Measurements from ENCODE around the gene HNRNPUL1. TPM values are rescaled to one million over a fixed set of nuclear protein-coding genes. Genes with fewer than 3 reads are reported as not detected.

Gene HNRNPUL1
- total RNA-seq, 1 donor from 2014 or later: 256 TPM

- H3K27ac Mint-ChIP-seq: peak within 1 kb of the TSS; percentile 99
- peak; percentile 76 for DNase-seq (ENCODE audit: low spot score, unreplicated experiment)
- H3K9me3 Mint-ChIP-seq (ENCODE audit: low read depth): no peaks in the 10 kb centered on the region
- H3K4me3 Mint-ChIP-seq (ENCODE audit: low read depth): peak within 1 kb of the TSS; percentile 97
- peaks cover 14% of the 10 kb centered on the region for H3K36me3 Mint-ChIP-seq (ENCODE audit: insufficient read depth)
- H3K27me3 Mint-ChIP-seq: no peaks in the 10 kb centered on the region
- H3K4me1 Mint-ChIP-seq (ENCODE audit: low read depth): peaks cover 20% of the 10 kb centered on the region
- no peak for TF ChIP-seq CTCF (IDR thresholded peaks at IDR 0.05; ENCODE audit: unreplicated experiment)
These were observed 46.1 kb downstream of the HNRNPUL1 start, which contains the start of gene CCDC97 for GRCh38 chr19:41310033-41310831. Gene CCDC97 (plus strand): TSS chr19:41310172. CDS start chr19:41310311, 139 bp downstream.

DNA sequence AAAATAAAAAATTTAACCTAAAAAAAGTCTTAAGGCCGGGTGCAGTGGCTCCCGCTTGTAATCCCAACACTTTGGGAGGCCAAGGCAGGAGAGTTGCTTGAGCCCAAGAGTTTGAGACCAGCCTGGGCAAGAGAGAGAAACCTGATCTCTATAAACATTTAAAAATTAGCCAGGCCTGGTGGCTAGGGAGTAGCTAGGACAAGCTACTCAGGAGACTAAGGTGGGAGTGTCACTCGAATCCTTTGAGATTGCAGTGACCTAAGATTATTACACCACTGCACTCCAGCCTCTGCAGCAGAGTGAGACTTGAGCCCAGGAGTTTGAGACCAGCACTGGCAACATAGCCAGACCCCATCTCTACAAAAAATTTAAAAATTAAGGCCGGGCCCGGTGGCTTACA, 46.9 kb downstream of the HNRNPUL1 start:
- H3K4me3 Mint-ChIP-seq (ENCODE audit: low read depth): peak overlapping the region; percentile 97
- H3K9me3 Mint-ChIP-seq (ENCODE audit: low read depth): no peaks in the 10 kb centered on the region
- H3K27me3 Mint-ChIP-seq: no peaks in the 10 kb centered on the region
- peaks cover 20% of the 10 kb centered on the region for H3K4me1 Mint-ChIP-seq (ENCODE audit: low read depth)
- H3K27ac Mint-ChIP-seq: peak overlapping the region; percentile 99
- no peak for DNase-seq (ENCODE audit: low spot score, unreplicated experiment)
- H3K36me3 Mint-ChIP-seq (ENCODE audit: insufficient read depth): peaks cover 15% of the 10 kb centered on the region
- TF ChIP-seq CTCF (IDR thresholded peaks at IDR 0.05; ENCODE audit: unreplicated experiment): no peak

- DNase-seq (ENCODE audit: low spot score, unreplicated experiment): no peak
- no peaks in the 10 kb centered on the region for H3K27me3 Mint-ChIP-seq
- peaks cover 19% of the 10 kb centered on the region for H3K36me3 Mint-ChIP-seq (ENCODE audit: insufficient read depth)
- H3K27ac Mint-ChIP-seq: peak overlapping the region; percentile 10
- H3K4me3 Mint-ChIP-seq (ENCODE audit: low read depth): peak overlapping the region; percentile 14
- peaks cover 20% of the 10 kb centered on the region for H3K4me1 Mint-ChIP-seq (ENCODE audit: low read depth)
- no peak for TF ChIP-seq CTCF (IDR thresholded peaks at IDR 0.05; ENCODE audit: unreplicated experiment)
- H3K9me3 Mint-ChIP-seq (ENCODE audit: low read depth): no peaks in the 10 kb centered on the region
These were observed 47.4 kb downstream of the HNRNPUL1 start for GRCh38 chr19:41311613-41312012.

- H3K4me1 Mint-ChIP-seq (ENCODE audit: low read depth): peaks cover 4% of the 10 kb centered on the region
- no peaks in the 10 kb centered on the region for H3K9me3 Mint-ChIP-seq (ENCODE audit: low read depth)
- H3K27ac Mint-ChIP-seq: no peak overlapping the region
- no peak overlapping the region for H3K4me3 Mint-ChIP-seq (ENCODE audit: low read depth)
- DNase-seq (ENCODE audit: low spot score, unreplicated experiment): no peak
- no peaks in the 10 kb centered on the region for H3K27me3 Mint-ChIP-seq
- peaks cover 26% of the 10 kb centered on the region for H3K36me3 Mint-ChIP-seq (ENCODE audit: insufficient read depth)
- no peak for TF ChIP-seq CTCF (IDR thresholded peaks at IDR 0.05; ENCODE audit: unreplicated experiment)
These were observed 52.2 kb downstream of the HNRNPUL1 start for GRCh38 chr19:41316306-41316920.

- Mint-ChIP-seq H3K9me3 (ENCODE audit: low read depth) (no peaks in the 10 kb centered on the region), H3K27me3 (no peaks in the 10 kb centered on the region), H3K4me1 (ENCODE audit: low read depth) (peaks cover 11% of the 10 kb centered on the region), H3K4me3 (ENCODE audit: low read depth) (no peak overlapping the region), H3K36me3 (ENCODE audit: insufficient read depth) (peaks cover 22% of the 10 kb centered on the region), H3K27ac (no peak overlapping the region)
- no peak for TF ChIP-seq CTCF (IDR thresholded peaks at IDR 0.05; ENCODE audit: unreplicated experiment)
- no peak for DNase-seq (ENCODE audit: low spot score, unreplicated experiment)
These were observed 54.7 kb downstream of the HNRNPUL1 start for GRCh38 chr19:41318696-41319499.

Measured in progenitor cell of endocrine pancreas (in vitro differentiated cells).